Fibroblast of skin of scalp (primary cell): ENCODE measurements around the gene EIF1AX. TPM values are rescaled to one million over a fixed set of nuclear protein-coding genes. Genes with fewer than 3 reads are reported as not detected.
A peak's percentile ranks its signal among the peaks of the same experiment; 100 is the strongest.
"Not testable (repeated sequence)": the region's sequence is repeated elsewhere in the genome, so short reads cannot be mapped to it uniquely, and the experiment has no call there.

Experiments used
- DNase-seq: peaks from one replicate; pipeline ENCODE4 v3.0.0-alpha.2; 2013
- polyA plus RNA-seq, 2 experiments: library from polyadenylated mRNA; unstranded; fragments of 120-200 nt; gene quantifications; one replicate each; pipeline ENCODE4 v1.2.1, GENCODE V29; 2013; ENCODE audit not compliant: insufficient read length in 2 of 2

EIF1AX gene
- polyA plus RNA-seq (2013, experiment 1 of 2; ENCODE audit: insufficient read length) = 72.2 TPM
- 81.9 TPM for polyA plus RNA-seq (2013, experiment 2 of 2; ENCODE audit: insufficient read length)

DNA sequence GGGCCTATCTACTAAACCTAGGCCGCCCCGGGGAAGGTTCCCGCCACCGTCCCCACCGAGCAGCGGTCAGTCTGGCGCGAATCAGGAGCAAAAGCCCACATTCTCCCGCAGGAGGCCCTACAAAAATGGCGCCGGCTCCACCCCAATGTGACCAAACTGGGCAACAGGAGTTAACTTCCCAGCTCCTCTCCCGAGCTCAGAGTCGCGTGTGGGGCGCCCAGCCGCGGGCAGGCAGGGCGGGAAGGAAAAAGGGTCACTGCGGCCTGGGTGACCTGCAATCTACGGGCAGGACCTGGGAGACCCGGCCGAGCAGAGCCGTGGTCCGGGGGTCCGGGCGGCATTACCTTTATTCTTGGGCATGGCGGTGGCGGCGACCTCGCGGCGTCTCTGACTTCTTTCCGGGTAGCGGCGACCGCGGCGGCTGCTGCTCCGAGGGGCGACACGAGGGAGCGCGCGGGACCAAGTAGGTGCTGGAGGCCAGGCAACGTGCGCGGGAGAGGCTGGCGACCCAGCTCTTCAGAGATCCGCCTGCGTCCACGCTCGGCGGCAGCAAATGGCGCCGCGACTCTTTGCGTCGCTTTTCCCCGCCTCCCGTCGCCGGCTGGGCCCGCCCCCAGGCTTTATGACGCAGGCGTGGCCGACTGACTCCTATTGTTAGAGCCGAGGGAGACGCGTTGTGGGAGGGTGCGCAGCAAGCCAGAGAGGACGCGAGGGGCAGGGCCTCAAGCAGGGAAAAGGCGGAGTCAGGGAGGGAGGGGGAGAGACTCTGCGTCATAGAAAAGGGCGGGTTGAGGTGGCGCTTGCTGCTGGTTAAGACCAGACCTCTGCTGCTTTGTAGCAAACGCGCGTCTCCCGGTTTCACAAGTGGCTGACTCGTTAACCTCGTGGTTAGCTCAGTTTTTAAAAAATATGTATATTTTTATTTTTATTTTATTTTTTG lies at the start of gene EIF1AX:
EIF1AX (minus strand) TSS at position 558 of the 940 bp plus-strand sequence; CDS start at position 360, 198 bp downstream.
- peak; percentile 98 for DNase-seq

DNA sequence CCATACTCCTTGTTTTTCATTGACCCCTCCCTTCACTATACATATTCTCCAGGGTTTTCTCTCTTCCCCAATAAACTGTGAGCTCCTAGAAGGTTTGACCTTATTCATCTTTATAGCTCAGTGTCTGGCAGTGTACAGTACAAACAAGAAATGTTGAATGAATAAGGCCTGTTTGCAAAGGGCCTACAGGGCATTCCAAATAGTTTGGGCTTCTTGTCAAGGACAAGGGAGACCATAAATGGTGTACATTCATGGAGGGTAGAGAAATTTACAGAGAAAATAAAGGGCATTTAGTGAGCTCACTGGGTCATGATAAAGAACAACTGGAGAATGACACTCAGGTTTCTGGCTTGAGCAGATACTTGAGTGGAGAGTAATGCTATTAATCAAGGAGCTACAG lies 47.5 kb upstream of the EIF1AX start:
- no peak for DNase-seq

DNA sequence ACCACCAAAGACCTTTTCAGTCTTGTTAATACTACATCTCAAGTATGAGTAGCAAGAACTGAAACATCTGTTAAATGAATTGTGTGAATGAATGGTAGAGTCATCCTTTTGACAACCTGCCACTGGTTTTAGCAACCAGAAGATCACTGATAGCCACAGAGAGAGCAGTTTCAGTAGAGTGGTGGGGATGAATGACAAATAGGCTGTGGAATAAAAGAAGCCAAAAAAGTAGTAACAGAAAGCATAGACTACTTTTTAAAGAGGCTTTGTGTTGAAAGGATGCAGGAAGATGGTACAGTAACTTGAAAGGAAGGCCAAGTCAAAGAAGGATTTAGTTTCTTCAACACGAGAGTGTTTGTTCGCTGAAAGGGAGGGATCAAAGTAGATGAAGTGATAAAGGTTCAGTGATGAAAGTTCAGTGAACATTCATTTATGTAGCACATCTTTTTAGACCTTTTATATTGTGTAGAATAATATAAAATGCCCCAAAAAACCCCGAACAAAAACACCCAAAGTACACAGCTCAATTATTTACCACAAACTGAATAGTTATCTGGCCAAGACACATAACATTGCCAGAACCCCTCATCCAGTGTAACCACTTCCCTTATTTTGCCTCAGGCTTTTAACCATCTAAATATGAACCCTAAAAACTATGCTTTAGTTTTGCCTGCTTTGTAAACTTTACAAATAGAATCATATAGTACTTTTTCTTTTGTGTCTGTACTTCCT lies 40.1 kb upstream of the EIF1AX start:
- DNase-seq = no peak

GRCh38 chrX:20177093-20177492 lies 35.5 kb upstream of the EIF1AX start:
- DNase-seq = no peak

- DNase-seq = no peak
These were observed 32.2 kb upstream of the EIF1AX start for GRCh38 chrX:20173856-20174255.

GRCh38 chrX:20173313-20173712 lies 31.7 kb upstream of the EIF1AX start:
- DNase-seq = no peak

DNA sequence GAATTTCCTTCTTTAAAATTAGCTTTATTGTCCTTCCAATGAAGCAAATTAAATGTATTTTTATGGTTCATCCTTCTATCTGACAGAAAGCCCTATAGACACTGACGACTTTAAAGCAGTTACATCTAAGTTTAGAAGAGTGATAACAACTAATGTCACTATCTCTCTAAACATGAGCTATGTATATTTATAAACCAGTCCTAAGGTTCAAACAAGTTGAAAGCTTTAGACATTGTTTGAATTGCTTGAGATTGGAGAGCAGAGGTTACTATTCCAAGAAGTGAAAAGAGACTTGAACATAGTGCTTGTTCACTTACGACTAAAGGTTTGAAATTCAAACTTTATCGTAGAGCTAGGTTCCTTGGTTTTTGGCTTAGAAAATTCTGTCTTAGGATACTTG lies 30.2 kb upstream of the EIF1AX start:
- DNase-seq = no peak

DNA sequence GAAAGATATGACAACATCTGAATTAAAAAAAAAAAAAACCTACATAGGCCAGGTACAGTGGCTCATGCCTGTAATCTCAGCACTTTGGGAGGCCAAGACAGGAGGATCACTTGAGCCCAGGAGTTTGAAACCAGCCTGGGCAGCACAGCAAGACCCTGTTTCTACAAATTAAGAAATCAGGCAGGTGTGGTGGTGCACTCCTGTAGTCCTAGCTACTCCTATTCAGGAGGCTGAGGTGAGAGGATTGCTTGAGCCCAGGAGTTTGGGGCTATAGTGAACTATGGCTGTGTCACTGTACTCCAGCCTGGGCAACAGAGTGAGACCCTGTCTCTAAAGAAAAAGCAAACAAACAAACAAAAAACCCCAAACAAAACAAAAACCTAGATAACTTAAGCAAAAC lies 20.9 kb upstream of the EIF1AX start:
- DNase-seq = not testable (repeated sequence)

GRCh38 chrX:20159797-20160385 lies 18.3 kb upstream of the EIF1AX start:
- DNase-seq = no peak

DNA sequence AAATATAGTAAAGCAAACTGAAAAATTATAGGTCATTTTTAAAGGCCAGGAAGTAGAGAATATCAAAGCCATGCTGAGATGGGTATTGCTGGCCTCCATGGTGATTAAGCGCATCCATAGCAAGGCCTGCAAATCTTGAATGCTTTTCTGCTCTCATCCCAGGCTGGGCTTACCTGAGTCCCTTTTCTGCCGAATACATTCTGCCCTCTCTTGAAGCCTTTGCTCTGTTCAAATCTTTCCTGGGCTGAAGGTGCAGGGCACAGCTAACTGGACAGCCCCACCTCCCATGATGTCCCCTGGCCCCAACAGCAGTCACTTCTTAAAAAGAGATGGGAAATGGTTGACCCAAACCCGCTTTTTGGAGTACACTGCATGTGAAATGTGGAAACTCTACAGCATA lies 10.1 kb upstream of the EIF1AX start:
- no peak for DNase-seq

- no peak for DNase-seq
These were observed 7.7 kb upstream of the EIF1AX start for GRCh38 chrX:20149326-20149725.

DNA sequence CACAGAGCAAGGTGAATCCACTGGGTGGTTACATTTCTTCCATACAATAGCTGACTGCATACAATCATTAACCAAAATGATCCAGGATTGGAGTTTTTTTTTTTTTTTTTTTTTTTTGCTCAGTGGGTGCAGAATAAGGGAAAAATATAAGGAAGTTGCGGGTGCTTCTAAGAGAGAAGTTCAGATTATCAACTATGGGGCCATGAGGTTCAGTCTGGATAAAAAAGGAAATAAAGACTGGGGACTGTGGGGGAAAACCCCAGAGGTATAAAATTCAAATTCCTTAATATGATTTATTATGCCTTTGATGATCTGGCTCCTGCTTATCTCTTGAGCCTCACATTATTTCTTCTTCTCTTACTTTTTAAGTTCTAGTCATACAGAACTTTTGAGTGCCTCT lies 5.9 kb upstream of the EIF1AX start:
- DNase-seq = no peak

- DNase-seq = no peak
These were observed 2.9 kb upstream of the EIF1AX start for GRCh38 chrX:20144491-20144890.

GRCh38 chrX:20143561-20143960 lies 1.9 kb upstream of the EIF1AX start:
- no peak for DNase-seq

DNA sequence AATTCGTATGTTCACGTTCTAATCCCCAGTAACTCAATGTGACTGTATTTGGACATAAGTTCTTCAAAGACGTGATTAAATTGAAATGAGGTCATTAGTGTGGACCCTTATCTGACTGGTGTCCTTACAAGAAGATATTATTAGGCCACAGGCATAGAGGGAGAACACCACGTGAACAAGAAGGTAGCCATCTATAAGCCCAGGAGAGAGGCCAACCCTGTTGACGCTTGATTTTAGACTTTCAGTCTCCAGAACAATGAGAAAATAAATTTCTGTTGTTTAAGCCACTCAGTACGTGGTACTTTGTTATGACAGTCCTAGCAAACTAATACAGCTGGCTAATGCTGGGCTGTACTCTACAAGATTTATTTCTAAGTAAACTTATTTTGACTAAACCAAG lies 1.5 kb upstream of the EIF1AX start:
- no peak for DNase-seq

DNA sequence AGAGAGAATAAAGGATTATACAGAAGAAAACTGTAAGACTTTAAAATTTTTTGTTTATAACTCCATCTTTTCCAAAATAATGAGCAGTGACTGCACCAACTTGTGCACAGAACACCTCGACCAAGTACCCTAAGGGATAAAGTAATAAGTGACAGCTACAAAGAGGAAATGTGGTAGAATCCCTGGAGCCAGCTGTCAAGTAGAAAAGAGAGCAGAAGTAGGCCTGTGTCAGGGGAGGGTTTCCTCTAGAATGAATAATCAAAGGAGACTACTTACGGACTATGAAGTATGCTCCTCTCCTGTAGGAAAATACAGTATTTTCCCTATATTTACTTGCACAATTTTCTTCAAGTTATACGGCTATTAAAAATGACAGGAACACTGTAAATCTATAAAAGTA lies 1.2 kb downstream of the EIF1AX start:
- no peak for DNase-seq

DNA sequence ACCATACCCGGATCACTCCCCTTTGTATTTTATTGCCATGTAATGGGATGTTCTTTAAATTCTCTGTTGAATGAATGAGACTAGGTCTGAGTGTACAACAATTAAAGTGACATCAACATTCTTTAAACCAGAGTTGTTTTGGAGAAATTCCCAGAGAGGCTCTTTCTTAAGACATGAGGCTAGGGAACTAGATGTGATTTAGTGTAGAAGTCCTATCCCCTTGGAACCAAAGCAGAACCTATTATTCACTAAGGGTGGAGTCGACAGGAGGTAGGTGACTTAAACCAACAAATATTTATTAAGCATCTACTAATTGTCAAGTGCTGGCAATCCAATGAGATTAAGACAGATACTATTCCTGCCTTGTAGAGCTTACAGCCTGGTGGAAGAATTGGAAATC lies 1.7 kb downstream of the EIF1AX start:
- DNase-seq = peak; percentile 35

GRCh38 chrX:20135944-20136343 lies 5.7 kb downstream of the EIF1AX start:
- no peak for DNase-seq

- no peak for DNase-seq
These were observed 9.0 kb downstream of the EIF1AX start for GRCh38 chrX:20132666-20133065.

DNA sequence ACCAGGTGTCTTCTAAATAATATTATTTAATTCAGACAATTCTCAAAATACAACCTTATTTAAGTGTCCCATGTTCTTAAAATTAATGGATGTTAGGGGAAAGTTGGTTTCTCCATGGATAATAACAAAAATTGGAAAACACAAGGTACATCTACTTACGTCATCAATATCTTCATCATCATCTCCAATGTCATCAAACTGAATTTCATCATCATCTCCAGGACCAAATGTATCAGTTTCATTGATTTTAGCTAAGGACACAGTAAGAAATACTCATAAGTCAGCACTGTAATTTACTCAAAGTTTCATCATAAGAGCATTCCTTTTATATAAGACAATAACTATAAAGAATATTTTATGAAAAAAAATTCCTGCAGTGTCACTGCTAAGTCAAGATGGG lies 11.3 kb downstream of the EIF1AX start:
- DNase-seq = peak; percentile 44

- DNase-seq = no peak
These were observed 12.1 kb downstream of the EIF1AX start for GRCh38 chrX:20129547-20129946.

- DNase-seq = no peak
These were observed 13.0 kb downstream of the EIF1AX start for GRCh38 chrX:20128670-20129069.

DNA sequence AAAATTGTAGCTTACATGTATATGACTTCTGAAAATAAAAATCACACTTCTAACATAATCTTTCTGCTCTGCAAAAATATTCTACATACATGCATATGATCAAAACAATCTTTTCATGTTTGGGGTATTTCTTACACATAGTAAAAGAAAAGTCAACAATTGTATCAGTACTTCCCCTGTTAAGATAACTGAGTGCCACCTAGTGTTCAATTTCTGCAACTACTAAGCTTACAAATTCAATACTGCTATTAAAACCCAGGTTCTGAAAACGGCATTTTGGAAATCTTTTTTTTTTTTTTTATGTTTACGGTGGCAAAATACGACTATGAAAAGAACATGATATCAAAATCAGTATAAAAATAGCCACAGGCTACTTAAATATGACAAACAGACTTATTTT lies 14.2 kb downstream of the EIF1AX start:
- not testable (repeated sequence) for DNase-seq
